Chondrocyte (in vitro differentiated cells): Measurements from ENCODE around the gene FCN1. TPM values are rescaled to one million over a fixed set of nuclear protein-coding genes. Genes with fewer than 3 reads are reported as not detected.
"Not testable (repeated sequence)": the region's sequence is repeated elsewhere in the genome, so short reads cannot be mapped to it uniquely, and the experiment has no call there.

Source experiments
- DNase-seq: peaks from one replicate; pipeline ENCODE4 v3.0.0; 2021; ENCODE audit warnings: mixed read lengths, low spot score
- H3K27ac Mint-ChIP-seq: one replicate; pipeline ENCODE4 v1.8.0; 2021; ENCODE audit warnings: mild to moderate bottlenecking, moderate library complexity, mixed read lengths; ENCODE audit not compliant: unreplicated experiment
- H3K27me3 Mint-ChIP-seq: 2 replicates; pipeline ENCODE4 v1.8.0; 2021; ENCODE audit warnings: low read depth, mixed read lengths
- H3K36me3 Mint-ChIP-seq: 2 replicates; pipeline ENCODE4 v1.8.0; 2021; ENCODE audit warnings: low read depth, mixed read lengths
- H3K4me1 Mint-ChIP-seq: 2 replicates; pipeline ENCODE4 v1.8.0; 2021; ENCODE audit warnings: low read depth, mild to moderate bottlenecking, mixed read lengths
- H3K4me3 Mint-ChIP-seq: one replicate; pipeline ENCODE4 v1.8.0; 2021; ENCODE audit warnings: mild to moderate bottlenecking, moderate library complexity, mixed read lengths; ENCODE audit not compliant: unreplicated experiment
- H3K9me3 Mint-ChIP-seq: 2 replicates; pipeline ENCODE4 v1.8.0; 2021; ENCODE audit warnings: low read depth, mixed read lengths
- CTCF ChIP-seq: fragments of 200-600 bp; sonication (generic); IDR thresholded peaks from 2 replicates; pipeline ENCODE4 v1.5.0; 2021; ENCODE audit warnings: antibody characterized with exemption, mild to moderate bottlenecking, moderate library complexity
- total RNA-seq: library from RNA; stranded (reverse); gene quantifications from 3 replicates; pipeline ENCODE4 v1.2.1, GENCODE V29; 2021

Gene FCN1
- total RNA-seq, 1 donor from 2014 or later, result not detected

GRCh38 chr9:134960701-134961181 is 43.0 kb upstream of the FCN1 start:
- Mint-ChIP-seq H3K36me3 (no peaks in the 10 kb centered on the region), H3K27ac (no peak overlapping the region), H3K4me1 (no peaks in the 10 kb centered on the region), H3K27me3 (peaks cover 7% of the 10 kb centered on the region), H3K4me3 (no peak overlapping the region), H3K9me3 (no peaks in the 10 kb centered on the region)
- TF ChIP-seq CTCF, result no peak
- DNase-seq, result peak; percentile 62

GRCh38 chr9:134959971-134960310 is 42.2 kb upstream of the FCN1 start:
- TF ChIP-seq CTCF, result no peak
- Mint-ChIP-seq H3K27me3 (peaks cover 9% of the 10 kb centered on the region), H3K4me1 (no peaks in the 10 kb centered on the region), H3K4me3 (no peak overlapping the region), H3K9me3 (no peaks in the 10 kb centered on the region), H3K36me3 (no peaks in the 10 kb centered on the region), H3K27ac (no peak overlapping the region)
- DNase-seq, result peak; percentile 71

- no peak overlapping the region for H3K4me3 Mint-ChIP-seq
- H3K27ac Mint-ChIP-seq, result no peak overlapping the region
- peaks cover 5% of the 10 kb centered on the region for H3K9me3 Mint-ChIP-seq
- H3K27me3 Mint-ChIP-seq, result peaks cover 11% of the 10 kb centered on the region
- no peak for TF ChIP-seq CTCF
- no peaks in the 10 kb centered on the region for H3K36me3 Mint-ChIP-seq
- H3K4me1 Mint-ChIP-seq, result no peaks in the 10 kb centered on the region
- peak; percentile 55 for DNase-seq
Observed at GRCh38 chr9:134959126-134959970, 41.6 kb upstream of the FCN1 start.

GRCh38 chr9:134957945-134958227 is 40.2 kb upstream of the FCN1 start:
- H3K9me3 Mint-ChIP-seq, result peaks cover 10% of the 10 kb centered on the region
- H3K4me3 Mint-ChIP-seq, result no peak overlapping the region
- DNase-seq, result peak; percentile 34
- H3K27me3 Mint-ChIP-seq, result peaks cover 9% of the 10 kb centered on the region
- no peaks in the 10 kb centered on the region for H3K4me1 Mint-ChIP-seq
- no peak overlapping the region for H3K27ac Mint-ChIP-seq
- no peak for TF ChIP-seq CTCF
- no peaks in the 10 kb centered on the region for H3K36me3 Mint-ChIP-seq

- no peaks in the 10 kb centered on the region for H3K36me3 Mint-ChIP-seq
- peaks cover 11% of the 10 kb centered on the region for H3K9me3 Mint-ChIP-seq
- H3K4me3 Mint-ChIP-seq, result no peak overlapping the region
- peaks cover 7% of the 10 kb centered on the region for H3K27me3 Mint-ChIP-seq
- peak; percentile 59 for DNase-seq
- no peak overlapping the region for H3K27ac Mint-ChIP-seq
- no peak for TF ChIP-seq CTCF
- H3K4me1 Mint-ChIP-seq, result no peaks in the 10 kb centered on the region
Observed at GRCh38 chr9:134957165-134957944, 39.6 kb upstream of the FCN1 start.

GRCh38 chr9:134956387-134956786 is 38.7 kb upstream of the FCN1 start:
- H3K36me3 Mint-ChIP-seq, DNase-seq, H3K27me3 Mint-ChIP-seq, H3K27ac Mint-ChIP-seq, H3K4me3 Mint-ChIP-seq, H3K4me1 Mint-ChIP-seq: not testable (repeated sequence)
- H3K9me3 Mint-ChIP-seq, result peaks cover 16% of the 10 kb centered on the region
